Fibroblast of villous mesenchyme (primary cell): ENCODE measurements around the gene DGKZ. TPM values are rescaled to one million over a fixed set of nuclear protein-coding genes. Genes with fewer than 3 reads are reported as not detected.

Source experiments
- DNase-seq: peaks from one replicate; pipeline ENCODE4 v3.0.0-alpha.2; 2010; ENCODE audit warnings: low read depth
- H3K4me3 ChIP-seq: 2 replicates; pipeline ENCODE4 v1.5.1; 2011; ENCODE audit warnings: low read depth, mild to moderate bottlenecking, low read length
- total RNA-seq: library from RNA; depleted of rRNA; stranded (reverse); fragments of >200 nt; gene quantifications from 2 replicates; pipeline ENCODE4 v1.2.3, GENCODE V29; 2012
- TF ChIP-seq, protein P1 (sequence below): IDR thresholded peaks from 2 replicates; pipeline ENCODE4 v1.5.1; 2012; ENCODE audit warnings: low read depth, mild to moderate bottlenecking, low read length; ENCODE audit not compliant: insufficient read depth

Gene DGKZ
- total RNA-seq, 1 donor = 50.1 TPM

DNA sequence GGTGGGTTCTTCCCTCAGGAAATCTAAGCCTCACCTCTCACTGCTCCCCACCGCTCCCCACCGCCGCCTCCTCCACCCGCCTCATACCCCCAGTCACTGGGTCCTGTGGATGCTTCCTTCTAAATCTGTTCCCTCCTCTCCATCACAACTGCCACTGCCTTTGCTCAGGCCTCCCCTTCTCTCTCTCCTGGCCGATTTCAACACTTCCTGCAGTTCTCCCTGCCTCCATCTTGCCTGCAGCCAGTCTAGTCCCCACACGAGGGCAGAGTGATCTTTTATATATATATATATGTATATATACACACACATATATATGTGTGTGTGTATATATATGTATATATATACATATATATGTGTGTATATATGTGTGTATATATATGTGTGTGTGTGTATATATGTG, 42.0 kb upstream of the DGKZ start:
- DNase-seq = peak; percentile 64
- TF ChIP-seq, protein P1, sequence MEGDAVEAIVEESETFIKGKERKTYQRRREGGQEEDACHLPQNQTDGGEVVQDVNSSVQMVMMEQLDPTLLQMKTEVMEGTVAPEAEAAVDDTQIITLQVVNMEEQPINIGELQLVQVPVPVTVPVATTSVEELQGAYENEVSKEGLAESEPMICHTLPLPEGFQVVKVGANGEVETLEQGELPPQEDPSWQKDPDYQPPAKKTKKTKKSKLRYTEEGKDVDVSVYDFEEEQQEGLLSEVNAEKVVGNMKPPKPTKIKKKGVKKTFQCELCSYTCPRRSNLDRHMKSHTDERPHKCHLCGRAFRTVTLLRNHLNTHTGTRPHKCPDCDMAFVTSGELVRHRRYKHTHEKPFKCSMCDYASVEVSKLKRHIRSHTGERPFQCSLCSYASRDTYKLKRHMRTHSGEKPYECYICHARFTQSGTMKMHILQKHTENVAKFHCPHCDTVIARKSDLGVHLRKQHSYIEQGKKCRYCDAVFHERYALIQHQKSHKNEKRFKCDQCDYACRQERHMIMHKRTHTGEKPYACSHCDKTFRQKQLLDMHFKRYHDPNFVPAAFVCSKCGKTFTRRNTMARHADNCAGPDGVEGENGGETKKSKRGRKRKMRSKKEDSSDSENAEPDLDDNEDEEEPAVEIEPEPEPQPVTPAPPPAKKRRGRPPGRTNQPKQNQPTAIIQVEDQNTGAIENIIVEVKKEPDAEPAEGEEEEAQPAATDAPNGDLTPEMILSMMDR = peak; percentile 32
- H3K4me3 ChIP-seq = no peak overlapping the region

DNA sequence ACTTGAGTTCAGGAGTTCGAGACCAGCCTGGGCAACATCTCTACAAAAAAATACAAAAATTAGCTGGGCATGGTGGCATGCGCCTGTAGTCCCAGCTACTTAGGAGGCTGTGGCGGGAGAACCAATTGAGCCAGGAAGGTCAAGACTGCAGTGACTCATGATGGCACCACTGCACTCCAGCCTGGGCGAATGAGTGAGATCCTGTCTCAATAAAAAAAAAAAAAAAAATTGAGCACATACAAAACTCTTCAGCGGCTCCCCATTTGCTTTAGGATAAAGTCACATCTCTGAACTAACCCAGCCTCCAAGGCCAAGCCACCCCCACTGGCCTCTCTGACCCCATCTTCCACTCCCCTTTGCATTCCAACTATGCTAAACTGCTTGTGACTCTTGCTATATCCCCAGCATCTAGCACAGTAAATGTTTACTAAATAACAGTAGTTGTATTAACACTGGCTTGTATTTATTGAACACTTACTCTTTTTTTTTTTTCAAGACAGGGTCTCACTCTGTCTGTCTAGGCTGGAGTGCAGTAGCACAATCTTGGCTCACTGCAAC, 40.9 kb upstream of the DGKZ start:
- no peak overlapping the region for H3K4me3 ChIP-seq
- DNase-seq = peak; percentile 44
- TF ChIP-seq, protein P1 = no peak

- no peak for DNase-seq
Measured at GRCh38 chr11:46307369-46307768, 39.9 kb upstream of the DGKZ start.

GRCh38 chr11:46307785-46308341, 39.4 kb upstream of the DGKZ start:
- H3K4me3 ChIP-seq = no peak overlapping the region
- DNase-seq = no peak
- TF ChIP-seq, protein P1 = no peak

More at GRCh38 chr11:46307369-46307768, 39.9 kb upstream of the DGKZ start:
- TF ChIP-seq, protein P1 = no peak
- no peak overlapping the region for H3K4me3 ChIP-seq

- DNase-seq = peak; percentile 75
- TF ChIP-seq, protein P1 = peak; percentile 82
- H3K4me3 ChIP-seq = no peak overlapping the region
Measured at GRCh38 chr11:46308631-46309419, 38.4 kb upstream of the DGKZ start.

DNA sequence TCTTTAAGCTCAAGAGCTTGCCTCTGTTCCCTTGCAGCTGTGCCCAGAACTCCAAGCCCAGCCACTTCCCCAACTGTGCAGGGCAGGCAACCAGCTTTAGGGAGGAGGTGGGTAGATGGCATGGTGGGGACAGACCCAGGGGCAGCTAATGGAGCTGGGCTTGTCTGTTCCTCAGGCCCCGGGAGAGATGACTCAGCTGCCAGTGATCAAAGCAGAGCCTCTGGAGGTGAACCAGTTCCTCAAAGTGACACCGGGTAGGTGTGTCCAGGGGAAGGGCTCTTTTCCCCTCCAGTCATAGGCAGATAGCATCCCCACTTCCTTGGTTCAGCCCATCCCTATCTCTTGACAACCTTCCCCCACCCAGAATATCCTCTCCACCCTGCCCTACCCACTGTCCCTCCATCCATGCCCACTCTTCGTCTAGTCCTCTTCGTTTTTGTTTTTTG, 37.4 kb upstream of the DGKZ start:
- TF ChIP-seq, protein P1 = no peak
- DNase-seq = no peak
- H3K4me3 ChIP-seq = no peak overlapping the region
